H1 (cell line): ENCODE measurements around the gene VAV2.

Source experiments
- CTBP2 ChIP-seq: IDR thresholded peaks from 2 replicates; pipeline ENCODE4 v1.7.0; 2011; ENCODE audit warnings: borderline replicate concordance, mild to moderate bottlenecking, moderate library complexity, mixed read lengths, low read length; ENCODE audit not compliant: insufficient read depth, insufficient read length
- EGR1 ChIP-seq: IDR thresholded peaks from 2 replicates; pipeline ENCODE4 v1.6.1; 2011; ENCODE audit warnings: low read depth, low read length, borderline replicate concordance
- EZH2 ChIP-seq: fragments of 200-600 bp; sonication (generic); IDR thresholded peaks from 2 replicates; pipeline ENCODE4 v1.7.1; 2012; ENCODE audit warnings: low read depth, mild to moderate bottlenecking, moderate library complexity, low read length, inconsistent platforms; ENCODE audit not compliant: severe bottlenecking
- GABPA ChIP-seq: IDR thresholded peaks from 2 replicates; pipeline ENCODE4 v1.6.1; 2011; ENCODE audit warnings: mild to moderate bottlenecking, low read length, moderate library complexity, borderline replicate concordance; ENCODE audit not compliant: insufficient read depth
- HDAC2 ChIP-seq, 2 experiments: fragments of 300-600 bp in 1 of 2; sonication (generic) in 1 of 2; IDR thresholded peaks; 2 replicates each; pipeline ENCODE4 v1.6.1; 2011 to 2012; ENCODE audit warnings: low read depth in 2 of 2, low read length in 2 of 2, mild to moderate bottlenecking in 2 of 2, moderate library complexity in 2 of 2, borderline replicate concordance in 1 of 2, inconsistent platforms in 1 of 2
- MAFK ChIP-seq: IDR thresholded peaks from 2 replicates; pipeline ENCODE4 v1.6.1; 2012; ENCODE audit warnings: low read depth, mild to moderate bottlenecking, improper control_type of control experiment, low read length
- POLR2A ChIP-seq, 2 experiments: IDR thresholded peaks; 1 replicate in 1 of 2; 2 replicates in 1 of 2; pipeline ENCODE4 v1.6.1; 2011; ENCODE audit warnings: low read depth in 2 of 2, low read length in 2 of 2, mild to moderate bottlenecking in 2 of 2; ENCODE audit errors: control extremely low read depth in 1 of 2
- RFX5 ChIP-seq: IDR thresholded peaks from 2 replicates; pipeline ENCODE4 v1.6.1; 2011; ENCODE audit warnings: low read depth, low read length, improper control_type of control experiment, borderline replicate concordance
- SIX5 ChIP-seq: IDR thresholded peaks from 2 replicates; pipeline ENCODE4 v1.6.1; 2011; ENCODE audit warnings: mild to moderate bottlenecking, low read depth, low read length
- TAF1 ChIP-seq: IDR thresholded peaks from 2 replicates; pipeline ENCODE4 v1.6.1; 2011; ENCODE audit warnings: mild to moderate bottlenecking, low read depth, low read length
- TF ChIP-seq, protein P1 (sequence below), 3 experiments: IDR thresholded peaks; 1 replicate in 2 of 3; 2 replicates in 1 of 3; pipeline versions ENCODE4 v1.5.1 to v1.6.1; 2011; ENCODE audit warnings: low read length in 3 of 3, mild to moderate bottlenecking in 3 of 3, inconsistent platforms in 2 of 3, low read depth in 1 of 3, moderate library complexity in 1 of 3; ENCODE audit not compliant: insufficient read depth in 1 of 3; ENCODE audit errors: control extremely low read depth in 1 of 3

DNA sequence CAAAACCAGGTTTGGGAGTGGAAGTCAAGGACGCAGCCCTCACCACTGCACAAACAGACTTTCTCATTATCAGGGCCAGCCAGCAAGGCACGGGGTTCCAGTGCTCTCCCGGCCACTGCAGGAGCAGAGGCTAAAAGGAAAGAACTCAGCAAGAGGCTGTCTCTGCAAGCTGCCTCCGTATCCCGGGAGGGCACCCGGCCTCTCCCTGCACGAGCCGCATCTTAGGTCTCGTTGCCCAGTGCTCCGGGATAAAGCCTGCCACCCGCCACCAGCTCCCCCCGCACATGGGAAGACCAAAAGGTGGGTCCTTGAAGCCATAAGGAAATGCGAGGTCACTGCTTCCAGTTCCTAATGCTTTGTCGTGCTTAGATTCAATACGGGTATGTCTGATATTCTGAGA is 136.8 kb downstream of the VAV2 start:
- TF ChIP-seq HDAC2 (IDR thresholded peaks at IDR 0.05; ENCODE audit: borderline replicate concordance in 1 of 2, low read depth in 2 of 2, low read length in 2 of 2) (no peak), TAF1 (no peak), CTBP2 (no peak), EZH2 (no peak), POLR2A (IDR thresholded peaks at IDR 0.05; ENCODE audit: control extremely low read depth in 1 of 2, low read depth in 2 of 2, low read length in 2 of 2) (no peak), EGR1 (no peak), RFX5 (no peak), MAFK (no peak), SIX5 (no peak), GABPA (no peak)
- TF ChIP-seq, protein P1, sequence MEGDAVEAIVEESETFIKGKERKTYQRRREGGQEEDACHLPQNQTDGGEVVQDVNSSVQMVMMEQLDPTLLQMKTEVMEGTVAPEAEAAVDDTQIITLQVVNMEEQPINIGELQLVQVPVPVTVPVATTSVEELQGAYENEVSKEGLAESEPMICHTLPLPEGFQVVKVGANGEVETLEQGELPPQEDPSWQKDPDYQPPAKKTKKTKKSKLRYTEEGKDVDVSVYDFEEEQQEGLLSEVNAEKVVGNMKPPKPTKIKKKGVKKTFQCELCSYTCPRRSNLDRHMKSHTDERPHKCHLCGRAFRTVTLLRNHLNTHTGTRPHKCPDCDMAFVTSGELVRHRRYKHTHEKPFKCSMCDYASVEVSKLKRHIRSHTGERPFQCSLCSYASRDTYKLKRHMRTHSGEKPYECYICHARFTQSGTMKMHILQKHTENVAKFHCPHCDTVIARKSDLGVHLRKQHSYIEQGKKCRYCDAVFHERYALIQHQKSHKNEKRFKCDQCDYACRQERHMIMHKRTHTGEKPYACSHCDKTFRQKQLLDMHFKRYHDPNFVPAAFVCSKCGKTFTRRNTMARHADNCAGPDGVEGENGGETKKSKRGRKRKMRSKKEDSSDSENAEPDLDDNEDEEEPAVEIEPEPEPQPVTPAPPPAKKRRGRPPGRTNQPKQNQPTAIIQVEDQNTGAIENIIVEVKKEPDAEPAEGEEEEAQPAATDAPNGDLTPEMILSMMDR (IDR thresholded peaks at IDR 0.05; ENCODE audit: control extremely low read depth in 1 of 3, insufficient read depth in 1 of 3, low read depth in 1 of 3, low read length in 3 of 3), result no peak
